ENCODE measurements around the gene TLE3.

Gene TLE3

DNA sequence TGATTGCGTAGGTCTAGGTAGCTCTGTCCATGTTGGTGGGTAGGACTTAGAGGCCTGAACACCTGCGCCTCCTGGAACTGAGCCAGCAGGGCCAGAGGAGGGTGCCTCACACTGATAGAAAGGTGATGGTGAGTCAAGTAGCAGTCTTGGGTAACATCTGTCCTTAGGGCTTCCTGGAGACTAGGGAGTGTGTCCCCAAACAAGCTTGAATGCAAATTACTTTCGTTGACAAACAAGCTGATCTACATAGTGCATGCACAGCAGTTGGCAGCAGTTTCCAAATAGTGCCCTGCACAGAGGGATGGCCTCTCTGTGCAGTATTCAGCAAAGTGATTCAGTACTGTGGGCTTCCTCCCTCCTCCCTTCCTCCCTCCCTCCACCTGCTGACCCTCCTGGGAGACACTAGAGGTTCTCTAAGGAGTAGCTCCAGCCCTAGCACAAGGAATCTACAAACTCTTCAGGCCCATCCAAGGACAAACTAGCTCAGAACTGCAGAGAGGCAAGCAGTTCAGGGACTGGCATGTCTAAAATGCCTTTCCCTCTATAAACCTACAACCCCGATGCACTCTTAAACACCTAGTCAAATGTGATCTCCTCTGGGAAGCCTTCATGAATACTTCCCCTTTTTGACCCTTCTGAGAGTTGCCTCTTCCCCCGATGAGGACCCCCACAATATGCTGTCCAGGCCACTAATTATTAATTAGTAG is 61.0 kb downstream of the TLE3 start:
- POLR2A ChIA-PET: no interaction called here
- TF ChIP-seq, protein P1, sequence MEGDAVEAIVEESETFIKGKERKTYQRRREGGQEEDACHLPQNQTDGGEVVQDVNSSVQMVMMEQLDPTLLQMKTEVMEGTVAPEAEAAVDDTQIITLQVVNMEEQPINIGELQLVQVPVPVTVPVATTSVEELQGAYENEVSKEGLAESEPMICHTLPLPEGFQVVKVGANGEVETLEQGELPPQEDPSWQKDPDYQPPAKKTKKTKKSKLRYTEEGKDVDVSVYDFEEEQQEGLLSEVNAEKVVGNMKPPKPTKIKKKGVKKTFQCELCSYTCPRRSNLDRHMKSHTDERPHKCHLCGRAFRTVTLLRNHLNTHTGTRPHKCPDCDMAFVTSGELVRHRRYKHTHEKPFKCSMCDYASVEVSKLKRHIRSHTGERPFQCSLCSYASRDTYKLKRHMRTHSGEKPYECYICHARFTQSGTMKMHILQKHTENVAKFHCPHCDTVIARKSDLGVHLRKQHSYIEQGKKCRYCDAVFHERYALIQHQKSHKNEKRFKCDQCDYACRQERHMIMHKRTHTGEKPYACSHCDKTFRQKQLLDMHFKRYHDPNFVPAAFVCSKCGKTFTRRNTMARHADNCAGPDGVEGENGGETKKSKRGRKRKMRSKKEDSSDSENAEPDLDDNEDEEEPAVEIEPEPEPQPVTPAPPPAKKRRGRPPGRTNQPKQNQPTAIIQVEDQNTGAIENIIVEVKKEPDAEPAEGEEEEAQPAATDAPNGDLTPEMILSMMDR (IDR thresholded peaks at IDR 0.05; ENCODE audit: insufficient read depth, low read length, missing control alignments): no peak
- no peak overlapping the region for H3K4me3 ChIP-seq (ENCODE audit: low read depth, low read length)
- no peak for DNase-seq (ENCODE audit: low read depth, low spot score)
- CTCF ChIA-PET: no interaction called here

DNA sequence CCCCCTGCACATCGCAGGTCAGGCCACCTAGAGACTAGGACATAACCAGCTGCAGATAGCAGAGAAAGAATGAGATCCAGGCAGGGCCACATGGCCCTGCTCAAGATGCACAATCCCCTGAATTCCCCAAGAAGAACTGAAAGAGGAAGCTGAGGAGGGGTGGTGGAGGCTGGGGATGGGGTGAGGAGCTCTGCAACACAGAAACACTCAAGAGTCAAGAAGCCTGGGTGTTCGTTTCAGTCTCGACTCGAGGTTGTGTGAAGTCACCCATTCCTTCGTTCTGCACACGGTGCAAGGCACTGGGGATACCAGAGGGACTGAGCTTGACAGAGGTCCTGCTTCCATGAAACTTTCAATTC is 62.0 kb downstream of the TLE3 start:
- DNase-seq (ENCODE audit: low read depth, low spot score): no peak
- no peak overlapping the region for H3K4me3 ChIP-seq (ENCODE audit: low read depth, low read length)
- TF ChIP-seq, protein P1 (IDR thresholded peaks at IDR 0.05; ENCODE audit: insufficient read depth, low read length, missing control alignments): no peak
- ChIA-PET POLR2A (no interaction called here), CTCF (interaction anchor here (1.1 kb wide), 2 partner anchors 10 to 12 kb away, joined by 3 to 4 read pairs; no protein-coding TSS in a partner anchor)

DNA sequence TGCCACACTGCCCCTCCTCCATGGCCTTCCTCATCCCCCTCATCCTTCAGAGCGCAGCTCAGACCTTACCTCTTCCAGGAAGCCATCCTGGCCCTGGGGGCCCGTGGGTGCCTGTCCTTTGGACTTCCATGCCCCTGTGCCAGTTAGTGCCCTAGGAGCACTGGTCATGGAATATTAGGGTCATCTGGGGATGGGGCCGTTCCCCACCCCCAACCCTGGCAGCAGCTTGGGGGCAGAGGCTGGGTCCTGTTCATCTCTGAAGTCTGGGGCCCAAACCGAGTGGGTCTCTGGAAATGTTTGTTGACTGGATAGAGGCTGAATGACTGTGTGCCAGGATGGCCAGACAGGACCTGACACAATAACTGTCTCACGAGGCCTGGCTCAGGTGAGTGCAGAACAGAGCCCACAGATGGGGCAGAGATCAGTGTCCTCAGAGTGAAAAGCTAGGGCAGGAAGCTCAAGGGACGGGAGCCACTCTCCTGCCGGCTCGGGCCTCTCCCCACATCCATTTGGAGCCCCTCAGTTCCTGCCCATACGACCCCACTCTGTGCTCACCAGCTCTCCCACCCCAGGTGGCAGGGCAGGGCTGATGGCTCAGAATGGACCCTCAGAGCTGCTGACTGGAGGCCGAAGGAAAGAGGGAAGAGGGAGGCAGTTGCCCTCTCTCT is 62.5 kb downstream of the TLE3 start:
- ChIA-PET CTCF (interaction anchor here (1.1 to 1.2 kb wide), 3 partner anchors 10 to 60 kb away, joined by 3 to 4 read pairs (median 3); no protein-coding TSS in a partner anchor), POLR2A (no interaction called here)
- TF ChIP-seq, protein P1 (IDR thresholded peaks at IDR 0.05; ENCODE audit: insufficient read depth, low read length, missing control alignments): no peak
- H3K4me3 ChIP-seq (ENCODE audit: low read depth, low read length): no peak overlapping the region
- DNase-seq (ENCODE audit: low read depth, low spot score): no peak

DNA sequence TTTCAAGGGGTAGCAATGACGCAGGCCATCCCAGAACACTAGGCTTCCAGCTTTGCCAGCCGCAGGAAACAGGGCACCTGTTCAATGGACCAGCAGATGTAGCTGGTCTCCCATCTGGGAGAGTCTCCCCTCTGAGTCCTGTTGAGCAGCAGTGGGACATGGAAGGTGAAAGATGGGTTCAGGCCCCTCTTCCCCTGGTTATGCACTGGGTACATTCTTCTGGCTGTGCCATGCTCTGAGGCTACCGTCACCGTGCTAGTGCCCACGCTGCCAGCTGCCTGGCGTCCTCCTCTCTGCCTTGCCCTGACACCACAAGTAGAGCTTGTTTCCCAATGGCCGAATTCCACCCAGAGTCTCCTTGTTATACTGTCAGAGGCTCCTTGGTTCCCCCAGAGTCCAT is 63.1 kb downstream of the TLE3 start:
- POLR2A ChIA-PET: no interaction called here
- no peak overlapping the region for H3K4me3 ChIP-seq (ENCODE audit: low read depth, low read length)
- CTCF ChIA-PET: interaction anchor here (1.2 kb wide), 1 partner anchor 60 kb away, joined by 3 read pairs; no protein-coding TSS in a partner anchor
- DNase-seq (ENCODE audit: low read depth, low spot score): no peak
- TF ChIP-seq, protein P1 (IDR thresholded peaks at IDR 0.05; ENCODE audit: insufficient read depth, low read length, missing control alignments): no peak

DNA sequence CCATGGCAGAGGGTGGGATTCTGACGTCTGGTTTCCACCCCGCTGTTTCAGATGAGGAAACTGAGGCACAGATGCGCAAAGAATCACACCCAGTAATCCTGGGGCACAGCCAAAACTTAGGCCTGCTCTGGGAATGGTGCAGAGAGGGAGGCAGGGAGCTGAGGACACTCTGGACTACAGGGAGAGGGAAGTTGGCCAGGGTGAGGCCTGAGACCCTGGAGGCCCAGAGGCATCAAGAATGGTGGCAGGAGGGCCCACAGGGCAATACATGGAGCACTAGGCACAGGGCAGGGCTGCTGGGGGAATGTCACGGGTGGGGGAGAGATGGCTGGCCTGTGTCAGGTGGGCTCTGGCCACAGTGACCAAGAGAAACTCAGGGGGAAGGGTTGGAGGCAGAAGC is 63.6 kb downstream of the TLE3 start:
- POLR2A ChIA-PET: no interaction called here
- CTCF ChIA-PET: interaction anchor here (1.0 to 1.2 kb wide), 2 partner anchors 10 to 61 kb away, joined by 3 read pairs; no protein-coding TSS in a partner anchor
- TF ChIP-seq, protein P1 (IDR thresholded peaks at IDR 0.05; ENCODE audit: insufficient read depth, low read length, missing control alignments): no peak
- DNase-seq (ENCODE audit: low read depth, low spot score): no peak
- H3K4me3 ChIP-seq (ENCODE audit: low read depth, low read length): no peak overlapping the region

DNA sequence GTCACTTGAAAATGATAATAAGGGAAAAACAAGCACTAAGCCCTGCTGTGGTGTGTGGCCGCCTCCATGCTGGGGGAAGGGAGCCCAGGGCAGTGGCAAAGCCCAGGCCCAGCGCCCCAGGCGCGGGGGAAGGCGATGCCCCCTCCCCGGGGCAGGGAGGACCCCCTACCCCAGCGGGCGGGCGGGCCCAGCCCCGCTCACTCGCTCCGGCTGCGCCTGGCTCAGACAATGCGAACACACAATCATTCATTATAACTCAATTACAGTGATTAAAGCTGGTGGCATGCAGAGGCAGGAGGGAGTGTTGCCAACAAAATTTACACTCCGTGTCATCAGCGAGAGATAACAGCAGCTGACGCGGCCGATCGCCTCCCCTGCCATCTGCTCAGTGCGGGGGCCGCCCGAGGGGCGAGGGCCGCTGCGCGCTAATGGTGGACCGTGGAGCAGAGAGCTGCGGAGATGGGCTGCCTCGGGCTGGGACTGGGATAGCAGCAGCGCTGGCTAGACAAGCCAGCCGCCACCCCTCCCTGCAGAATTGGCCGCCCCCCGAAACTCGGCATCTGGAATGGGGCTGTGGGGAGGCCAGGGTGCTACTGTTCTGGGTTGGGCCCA is 64.1 kb downstream of the TLE3 start:
- POLR2A ChIA-PET: no interaction called here
- CTCF ChIA-PET: interaction anchor here (1.0 to 1.2 kb wide), 2 partner anchors 11 to 61 kb away, joined by 3 read pairs; no protein-coding TSS in a partner anchor

More for the DNA sequence above, 64.1 kb downstream of the TLE3 start:
- TF ChIP-seq, protein P1 (IDR thresholded peaks at IDR 0.05; ENCODE audit: insufficient read depth, low read length, missing control alignments): no peak
- H3K4me3 ChIP-seq (ENCODE audit: low read depth, low read length): peak overlapping the region; percentile 18; the same call in 1 of the 2 replicates
- DNase-seq (ENCODE audit: low read depth, low spot score): no peak
